ENCODE results near the gene KDM3B. TPM values are rescaled to one million over a fixed set of nuclear protein-coding genes. Genes with fewer than 3 reads are reported as not detected.
A peak's percentile ranks its signal among the peaks of the same experiment; 100 is the strongest.

The KDM3B gene
- total and polyA plus RNA-seq, 9 of the 15 experiments (the other 6 are each of a cell fraction or from before 2014, with no cell fraction given) = 13.8 to 62.8 (median 41.9) TPM

GRCh38 chr5:138464008-138464387 is 111.5 kb downstream of the KDM3B start (continued):
- TF ChIP-seq ZFPM2 (CRISPR knock-in tag; IDR thresholded peaks at IDR 0.05) = no peak
- peak in 1 of 2 experiments; percentile 65 for TF ChIP-seq AFF1 (IDR thresholded peaks at IDR 0.05; ENCODE audit: low read depth in 1 of 2, partially characterized antibody in 2 of 2)
- TF ChIP-seq ZNF175 (CRISPR knock-in tag; IDR thresholded peaks at IDR 0.05; ENCODE audit: low read depth) = peak; percentile 18; the same call in 1 of the 2 replicates
- TF ChIP-seq ZNF197 (CRISPR knock-in tag; IDR thresholded peaks at IDR 0.05; ENCODE audit: low read depth) = no peak
- TF ChIP-seq ZNF24 (IDR thresholded peaks at IDR 0.05) = no peak
- peak; percentile 90 for TF ChIP-seq ZNF511 (CRISPR knock-in tag; IDR thresholded peaks at IDR 0.05)
- no peak for TF ChIP-seq C11orf30 (IDR thresholded peaks at IDR 0.05; ENCODE audit: low read depth)
- peak; percentile 65 for TF ChIP-seq NFIX (CRISPR knock-in tag; IDR thresholded peaks at IDR 0.05; ENCODE audit: low read depth)
- peak; percentile 48 for TF ChIP-seq RBBP5 (IDR thresholded peaks at IDR 0.05; ENCODE audit: borderline replicate concordance, insufficient read depth, low read length, poor library complexity, severe bottlenecking)
- no peak for TF ChIP-seq PTTG1 (tag; IDR thresholded peaks at IDR 0.05; ENCODE audit: low read depth)
- TF ChIP-seq BHLHE40 (IDR thresholded peaks at IDR 0.05; ENCODE audit: low read length) = peak; percentile 19; the same call in 1 of the 2 replicates
- TF ChIP-seq U2AF1 (optimal IDR thresholded peaks at IDR 0.05; ENCODE audit: low read depth, low read length) = peak; percentile 35
- no peak for TF ChIP-seq CC2D1A (IDR thresholded peaks at IDR 0.05)
- TF ChIP-seq, protein P1, sequence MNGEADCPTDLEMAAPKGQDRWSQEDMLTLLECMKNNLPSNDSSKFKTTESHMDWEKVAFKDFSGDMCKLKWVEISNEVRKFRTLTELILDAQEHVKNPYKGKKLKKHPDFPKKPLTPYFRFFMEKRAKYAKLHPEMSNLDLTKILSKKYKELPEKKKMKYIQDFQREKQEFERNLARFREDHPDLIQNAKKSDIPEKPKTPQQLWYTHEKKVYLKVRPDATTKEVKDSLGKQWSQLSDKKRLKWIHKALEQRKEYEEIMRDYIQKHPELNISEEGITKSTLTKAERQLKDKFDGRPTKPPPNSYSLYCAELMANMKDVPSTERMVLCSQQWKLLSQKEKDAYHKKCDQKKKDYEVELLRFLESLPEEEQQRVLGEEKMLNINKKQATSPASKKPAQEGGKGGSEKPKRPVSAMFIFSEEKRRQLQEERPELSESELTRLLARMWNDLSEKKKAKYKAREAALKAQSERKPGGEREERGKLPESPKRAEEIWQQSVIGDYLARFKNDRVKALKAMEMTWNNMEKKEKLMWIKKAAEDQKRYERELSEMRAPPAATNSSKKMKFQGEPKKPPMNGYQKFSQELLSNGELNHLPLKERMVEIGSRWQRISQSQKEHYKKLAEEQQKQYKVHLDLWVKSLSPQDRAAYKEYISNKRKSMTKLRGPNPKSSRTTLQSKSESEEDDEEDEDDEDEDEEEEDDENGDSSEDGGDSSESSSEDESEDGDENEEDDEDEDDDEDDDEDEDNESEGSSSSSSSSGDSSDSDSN (IDR thresholded peaks at IDR 0.05; ENCODE audit: borderline replicate concordance in 1 of 2, low read depth in 2 of 2, low read length in 2 of 2) = no peak
- no peak for TF ChIP-seq TEAD2 (tag; IDR thresholded peaks at IDR 0.05)
- TF ChIP-seq, protein P2, sequence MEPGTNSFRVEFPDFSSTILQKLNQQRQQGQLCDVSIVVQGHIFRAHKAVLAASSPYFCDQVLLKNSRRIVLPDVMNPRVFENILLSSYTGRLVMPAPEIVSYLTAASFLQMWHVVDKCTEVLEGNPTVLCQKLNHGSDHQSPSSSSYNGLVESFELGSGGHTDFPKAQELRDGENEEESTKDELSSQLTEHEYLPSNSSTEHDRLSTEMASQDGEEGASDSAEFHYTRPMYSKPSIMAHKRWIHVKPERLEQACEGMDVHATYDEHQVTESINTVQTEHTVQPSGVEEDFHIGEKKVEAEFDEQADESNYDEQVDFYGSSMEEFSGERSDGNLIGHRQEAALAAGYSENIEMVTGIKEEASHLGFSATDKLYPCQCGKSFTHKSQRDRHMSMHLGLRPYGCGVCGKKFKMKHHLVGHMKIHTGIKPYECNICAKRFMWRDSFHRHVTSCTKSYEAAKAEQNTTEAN (CRISPR knock-in tag; IDR thresholded peaks at IDR 0.05) = peak; percentile 85; the same call in 1 of the 2 replicates
- TF ChIP-seq RBM15 (IDR thresholded peaks at IDR 0.05; ENCODE audit: insufficient read depth, low read length) = no peak
- TF ChIP-seq NBN (IDR thresholded peaks at IDR 0.05; ENCODE audit: low read depth) = no peak
- TF ChIP-seq IFI16 (CRISPR knock-in tag; IDR thresholded peaks at IDR 0.05) = no peak
- TF ChIP-seq FUS (optimal IDR thresholded peaks at IDR 0.05; ENCODE audit: low read depth, low read length) = peak; percentile 78
